DOHH2 (cell line): ENCODE measurements around the gene ACVR2A.

Experiments used
- CTCF ChIP-seq: fragments of 200-600 bp; sonication (generic); IDR thresholded peaks from one replicate; pipeline ENCODE4 v1.5.1; 2014; ENCODE audit warnings: antibody characterized with exemption, mild to moderate bottlenecking, low read depth, low read length; ENCODE audit not compliant: poor library complexity, severe bottlenecking
- EZH2phosphoT487 ChIP-seq: fragments of 200-600 bp; sonication (generic); IDR thresholded peaks from 2 replicates; pipeline ENCODE4 v1.6.1; 2017; ENCODE audit warnings: borderline replicate concordance, mild to moderate bottlenecking, antibody characterized with exemption, low read length, moderate library complexity, mixed read lengths

GRCh38 chr2:147952118-147952517, 107.3 kb downstream of the ACVR2A start:
- no peak for TF ChIP-seq CTCF
- TF ChIP-seq EZH2phosphoT487 = no peak
